Esophagus squamous epithelium (tissue), 4 donors: ENCODE results near the gene TMEM26.

Source experiments
- POLR2A ChIP-seq, 4 donors: fragments of 450-650 bp; IDR thresholded peaks; one replicate each; pipeline ENCODE4 v1.6.1; 2017; ENCODE audit warnings: antibody characterized with exemption in 4 of 4, mild to moderate bottlenecking in 4 of 4, moderate library complexity in 3 of 4
- TF ChIP-seq, protein P1 (sequence below), 6 experiments: fragments of 450-650 bp in 4 of 6; fragments of 200-600 bp in 2 of 6; sonication (generic) in 2 of 6; IDR thresholded peaks; one replicate each; pipeline ENCODE4 v1.5.1; 2016 to 2019; ENCODE audit warnings: antibody characterized with exemption in 6 of 6, mild to moderate bottlenecking in 4 of 6, moderate library complexity in 4 of 6

DNA sequence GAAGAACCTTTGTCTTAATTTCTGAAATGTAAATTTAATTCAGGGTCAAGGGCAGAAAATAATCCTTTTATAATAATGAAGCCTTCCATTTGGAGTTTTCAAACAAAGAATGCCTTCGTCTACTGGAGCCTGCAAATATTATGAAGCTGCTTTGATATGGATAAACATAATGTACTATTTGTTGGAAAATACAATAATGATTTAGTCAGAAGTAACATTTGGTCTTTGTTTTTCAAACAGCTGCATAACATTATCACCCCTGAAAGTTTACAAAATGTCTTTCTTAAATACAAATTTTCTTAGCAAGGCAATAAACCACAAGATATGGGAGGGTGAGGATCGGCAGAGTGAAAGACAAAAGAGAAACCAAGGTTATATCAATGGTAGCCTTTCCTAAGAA, 41.5 kb downstream of the TMEM26 start:
- TF ChIP-seq, protein P1, sequence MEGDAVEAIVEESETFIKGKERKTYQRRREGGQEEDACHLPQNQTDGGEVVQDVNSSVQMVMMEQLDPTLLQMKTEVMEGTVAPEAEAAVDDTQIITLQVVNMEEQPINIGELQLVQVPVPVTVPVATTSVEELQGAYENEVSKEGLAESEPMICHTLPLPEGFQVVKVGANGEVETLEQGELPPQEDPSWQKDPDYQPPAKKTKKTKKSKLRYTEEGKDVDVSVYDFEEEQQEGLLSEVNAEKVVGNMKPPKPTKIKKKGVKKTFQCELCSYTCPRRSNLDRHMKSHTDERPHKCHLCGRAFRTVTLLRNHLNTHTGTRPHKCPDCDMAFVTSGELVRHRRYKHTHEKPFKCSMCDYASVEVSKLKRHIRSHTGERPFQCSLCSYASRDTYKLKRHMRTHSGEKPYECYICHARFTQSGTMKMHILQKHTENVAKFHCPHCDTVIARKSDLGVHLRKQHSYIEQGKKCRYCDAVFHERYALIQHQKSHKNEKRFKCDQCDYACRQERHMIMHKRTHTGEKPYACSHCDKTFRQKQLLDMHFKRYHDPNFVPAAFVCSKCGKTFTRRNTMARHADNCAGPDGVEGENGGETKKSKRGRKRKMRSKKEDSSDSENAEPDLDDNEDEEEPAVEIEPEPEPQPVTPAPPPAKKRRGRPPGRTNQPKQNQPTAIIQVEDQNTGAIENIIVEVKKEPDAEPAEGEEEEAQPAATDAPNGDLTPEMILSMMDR (IDR thresholded peaks at IDR 0.05), result no peak
- TF ChIP-seq POLR2A (IDR thresholded peaks at IDR 0.05), result no peak
